Measurements from ENCODE around the gene KIR2DL4. TPM values are rescaled to one million over a fixed set of nuclear protein-coding genes. Genes with fewer than 3 reads are reported as not detected.
"Not testable (repeated sequence)": the region's sequence is repeated elsewhere in the genome, so short reads cannot be mapped to it uniquely, and the experiment has no call there.

The KIR2DL4 gene
- total RNA-seq, 4 donors from 2014 or later, result 0.83 to 0.85 TPM; not detected in 2

GRCh38 chr19:54782916-54783315, 20.5 kb upstream of the KIR2DL4 start:
- not testable (repeated sequence) for H3K4me3 ChIP-seq; DNase-seq (ENCODE audit: low spot score in 2 of 2); H3K36me3 ChIP-seq; H3K4me1 ChIP-seq; H3K27ac ChIP-seq; H3K27me3 ChIP-seq; H3K9me3 ChIP-seq
- WGBS, result 85% methylated on average over 4 of the region's 4 CpGs

- not testable (repeated sequence) for H3K9me3 ChIP-seq; H3K36me3 ChIP-seq; H3K27ac ChIP-seq; DNase-seq (ENCODE audit: low spot score in 2 of 2); H3K4me1 ChIP-seq; H3K27me3 ChIP-seq; H3K4me3 ChIP-seq
- 90% methylated on average over 16 of the region's 24 CpGs for WGBS
Measured at GRCh38 chr19:54786091-54786723, 17.2 kb upstream of the KIR2DL4 start.

GRCh38 chr19:54788154-54788553, 15.3 kb upstream of the KIR2DL4 start:
- H3K4me1 ChIP-seq; H3K4me3 ChIP-seq; H3K27ac ChIP-seq; H3K9me3 ChIP-seq; H3K27me3 ChIP-seq; H3K36me3 ChIP-seq; DNase-seq (ENCODE audit: low spot score in 2 of 2): not testable (repeated sequence)
- WGBS, result 92% methylated on average over 6 of the region's 6 CpGs

- H3K4me1 ChIP-seq, result no peaks in the 10 kb centered on the region
- H3K27me3 ChIP-seq, result no peaks in the 10 kb centered on the region
- no peak overlapping the region for H3K27ac ChIP-seq
- TF ChIP-seq POLR2A (IDR thresholded peaks at IDR 0.05), result no peak
- TF ChIP-seq CTCF (IDR thresholded peaks at IDR 0.05), result no peak
- TF ChIP-seq POLR2AphosphoS5 (IDR thresholded peaks at IDR 0.05), result no peak
- no peak for TF ChIP-seq EP300 (IDR thresholded peaks at IDR 0.05)
- WGBS, result 83% methylated on average over 4 of the region's 5 CpGs
- no peak for DNase-seq (ENCODE audit: low spot score in 2 of 2)
- no peak overlapping the region for H3K4me3 ChIP-seq
- no peaks in the 10 kb centered on the region for H3K9me3 ChIP-seq
- H3K36me3 ChIP-seq, result no peaks in the 10 kb centered on the region
Measured at GRCh38 chr19:54790711-54791110, 12.7 kb upstream of the KIR2DL4 start.

GRCh38 chr19:54791476-54791875, 11.9 kb upstream of the KIR2DL4 start:
- Histone ChIP-seq H3K4me1 (no peaks in the 10 kb centered on the region), H3K27me3 (no peaks in the 10 kb centered on the region), H3K27ac (no peak overlapping the region), H3K9me3 (no peaks in the 10 kb centered on the region), H3K4me3 (no peak overlapping the region), H3K36me3 (no peaks in the 10 kb centered on the region)
- TF ChIP-seq CTCF (IDR thresholded peaks at IDR 0.05), result no peak
- no peak for TF ChIP-seq POLR2A (IDR thresholded peaks at IDR 0.05)
- TF ChIP-seq EP300 (IDR thresholded peaks at IDR 0.05), result no peak
- TF ChIP-seq POLR2AphosphoS5 (IDR thresholded peaks at IDR 0.05), result no peak
- DNase-seq (ENCODE audit: low spot score in 2 of 2), result no peak
- 89% methylated on average over 6 of the region's 6 CpGs for WGBS

GRCh38 chr19:54792814-54793213, 10.6 kb upstream of the KIR2DL4 start:
- no peak for TF ChIP-seq EP300 (IDR thresholded peaks at IDR 0.05)
- no peak for TF ChIP-seq CTCF (IDR thresholded peaks at IDR 0.05)
- no peak for TF ChIP-seq POLR2AphosphoS5 (IDR thresholded peaks at IDR 0.05)
- no peak for TF ChIP-seq POLR2A (IDR thresholded peaks at IDR 0.05)
- Histone ChIP-seq H3K27ac (no peak overlapping the region), H3K4me3 (peak overlapping the region; percentile 24), H3K36me3 (no peaks in the 10 kb centered on the region), H3K27me3 (no peaks in the 10 kb centered on the region), H3K9me3 (no peaks in the 10 kb centered on the region), H3K4me1 (no peaks in the 10 kb centered on the region)
- 47% methylated on average over 8 of the region's 8 CpGs for WGBS
- no peak for DNase-seq (ENCODE audit: low spot score in 2 of 2)

- no peaks in the 10 kb centered on the region for H3K36me3 ChIP-seq
- H3K9me3 ChIP-seq, result no peaks in the 10 kb centered on the region
- WGBS, result 66% methylated on average over 1 of the region's 1 CpG
- no peak overlapping the region for H3K27ac ChIP-seq
- DNase-seq (ENCODE audit: low spot score in 2 of 2), result no peak
- H3K4me1 ChIP-seq, result no peaks in the 10 kb centered on the region
- no peak overlapping the region for H3K4me3 ChIP-seq
- no peaks in the 10 kb centered on the region for H3K27me3 ChIP-seq
- TF ChIP-seq POLR2A (IDR thresholded peaks at IDR 0.05), result no peak
- no peak for TF ChIP-seq EP300 (IDR thresholded peaks at IDR 0.05)
- no peak for TF ChIP-seq POLR2AphosphoS5 (IDR thresholded peaks at IDR 0.05)
- TF ChIP-seq CTCF (IDR thresholded peaks at IDR 0.05), result no peak
Measured at GRCh38 chr19:54795758-54796157, 7.7 kb upstream of the KIR2DL4 start.

Measured in suprapubic skin (tissue), 4 donors.